SKM-1 treated with dmso at 0.1 percent for 144 hours (cell line): ENCODE results near the gene SNX3.
"Not testable (repeated sequence)": the region's sequence is repeated elsewhere in the genome, so short reads cannot be mapped to it uniquely, and the experiment has no call there.

Experiments used
- DNase-seq: peaks from one replicate; lab custom pipeline; 2025; ENCODE audit not compliant: unreplicated experiment; lab: John Stamatoyannopoulos, UW

SNX3 gene

GRCh38 chr6:108263371-108263770 is 2.5 kb upstream of the SNX3 start:
- DNase-seq, result no peak

- peak; percentile 33 for DNase-seq
Measured at GRCh38 chr6:108260126-108260808, 573 bp downstream of the SNX3 start.

GRCh38 chr6:108254433-108255410 is 6.1 kb downstream of the SNX3 start:
- peak; percentile 3 for DNase-seq

GRCh38 chr6:108253241-108253640 is 7.6 kb downstream of the SNX3 start:
- DNase-seq, result no peak

GRCh38 chr6:108252055-108252454 is 8.8 kb downstream of the SNX3 start:
- DNase-seq, result no peak

- no peak for DNase-seq
Measured at GRCh38 chr6:108251252-108251651, 9.6 kb downstream of the SNX3 start.

GRCh38 chr6:108250240-108250866 is 10.5 kb downstream of the SNX3 start:
- DNase-seq, result peak; percentile 22

- no peak for DNase-seq
Measured at GRCh38 chr6:108247965-108248536, 12.8 kb downstream of the SNX3 start.

- DNase-seq, result not testable (repeated sequence)
Measured at GRCh38 chr6:108245095-108245494, 15.7 kb downstream of the SNX3 start.

- no peak for DNase-seq
Measured at GRCh38 chr6:108243836-108244235, 17.0 kb downstream of the SNX3 start.

- DNase-seq, result no peak
Measured at GRCh38 chr6:108242721-108243120, 18.1 kb downstream of the SNX3 start.

- no peak for DNase-seq
Measured at GRCh38 chr6:108242259-108242658, 18.6 kb downstream of the SNX3 start.

GRCh38 chr6:108238322-108238721 is 22.5 kb downstream of the SNX3 start:
- DNase-seq, result no peak

GRCh38 chr6:108236791-108237190 is 24.0 kb downstream of the SNX3 start:
- no peak for DNase-seq

- DNase-seq, result no peak
Measured at GRCh38 chr6:108235127-108235526, 25.7 kb downstream of the SNX3 start.

- DNase-seq, result no peak
Measured at GRCh38 chr6:108228416-108228815, 32.4 kb downstream of the SNX3 start.

- DNase-seq, result no peak
Measured at GRCh38 chr6:108227290-108227689, 33.5 kb downstream of the SNX3 start.

GRCh38 chr6:108222504-108222903 is 38.3 kb downstream of the SNX3 start:
- no peak for DNase-seq

- DNase-seq, result no peak
Measured at GRCh38 chr6:108222064-108222463, 38.8 kb downstream of the SNX3 start.

- no peak for DNase-seq
Measured at GRCh38 chr6:108211671-108212070, 49.2 kb downstream of the SNX3 start.

GRCh38 chr6:108210556-108210955 is 50.3 kb downstream of the SNX3 start:
- no peak for DNase-seq
